H1 (cell line): ENCODE results near the gene IGFBP1. TPM values are rescaled to one million over a fixed set of nuclear protein-coding genes. Genes with fewer than 3 reads are reported as not detected.
"Not testable (repeated sequence)": the region's sequence is repeated elsewhere in the genome, so short reads cannot be mapped to it uniquely, and the experiment has no call there.

Experiments
- CTCF ChIA-PET: fragments of 300-600 bp; sonication (Branson Sonifier 250); formaldehyde crosslinking; loops from one replicate; lab custom pipeline; 2021; ENCODE audit not compliant: partially characterized antibody; lab: Charles Lee
- POLR2A ChIA-PET: fragments of 300-600 bp; sonication (Branson Sonifier 250); formaldehyde crosslinking; loops from one replicate; lab custom pipeline; 2021; ENCODE audit warnings: inconsistent platforms; ENCODE audit not compliant: partially characterized antibody; lab: Charles Lee
- DNase-seq, 2 experiments: peaks; one replicate each; pipeline versions ENCODE4 v3.0.0 to v3.0.0-alpha.2; 2010 to 2022; ENCODE audit warnings: low spot score in 2 of 2, low read depth in 1 of 2, mixed read lengths in 1 of 2
- FAIRE-seq: peaks from 2 replicates; lab custom pipeline; 2011; peaks lifted over from hg19 to GRCh38; lab: Jason Lieb, UNC
- H2AFZ ChIP-seq: 2 replicates; pipeline ENCODE4 v1.8.1; 2012; ENCODE audit warnings: low read length, inconsistent platforms
- H2AK5ac ChIP-seq: 2 replicates; pipeline ENCODE4 v1.6.1; 2013; ENCODE audit warnings: low read depth, low read length
- H2BK120ac ChIP-seq: replicated peaks from 2 replicates; pipeline ENCODE3; 2013; ENCODE audit warnings: low read depth, low read length, inconsistent platforms
- H2BK12ac ChIP-seq: 2 replicates; pipeline ENCODE4 v1.6.1; 2013; ENCODE audit warnings: low read depth, low read length
- H2BK15ac ChIP-seq: 2 replicates; pipeline ENCODE4 v1.6.1; 2013; ENCODE audit warnings: low read length
- H2BK20ac ChIP-seq: 2 replicates; pipeline ENCODE4 v1.6.1; 2013; ENCODE audit warnings: low read length
- H2BK5ac ChIP-seq: 2 replicates; pipeline ENCODE4 v1.6.1; 2013; ENCODE audit warnings: low read depth, low read length
- H3K14ac ChIP-seq: 2 replicates; pipeline ENCODE4 v1.6.1; 2013; ENCODE audit warnings: inconsistent platforms; ENCODE audit not compliant: insufficient read length
- H3K18ac ChIP-seq: 2 replicates; pipeline ENCODE4 v1.6.1; 2013; ENCODE audit warnings: low read length; ENCODE audit errors: extremely low read depth
- H3K23ac ChIP-seq: 2 replicates; pipeline ENCODE4 v1.6.1; 2013; ENCODE audit warnings: inconsistent platforms; ENCODE audit not compliant: insufficient read length
- H3K23me2 ChIP-seq: 2 replicates; pipeline ENCODE4 v1.6.1; 2013; ENCODE audit warnings: low read depth, low read length
- H3K27ac ChIP-seq: 2 replicates; pipeline ENCODE4 v1.6.1; 2011; ENCODE audit warnings: low read depth, low read length, inconsistent platforms
- H3K27me3 ChIP-seq, 4 experiments: replicated peaks in 1 of 4; 1 replicate in 1 of 4; 2 replicates in 3 of 4; pipeline versions ENCODE4 v1.6.1 to v1.8.1; 2011 to 2013; ENCODE audit warnings: low read length in 3 of 4, mild to moderate bottlenecking in 3 of 4, inconsistent platforms in 2 of 4, mixed read lengths in 2 of 4, moderate library complexity in 1 of 4; ENCODE audit not compliant: control insufficient read depth in 3 of 4, insufficient read depth in 3 of 4; ENCODE audit errors: extremely low read depth in 1 of 4
- H3K36me3 ChIP-seq, 4 experiments: 2 replicates each; pipeline versions ENCODE4 v1.6.1 to v1.8.1; 2011 to 2013; ENCODE audit warnings: mild to moderate bottlenecking in 4 of 4, low read length in 3 of 4, moderate library complexity in 2 of 4, control low read depth in 1 of 4, inconsistent platforms in 1 of 4; ENCODE audit not compliant: insufficient read depth in 4 of 4, control insufficient read depth in 2 of 4
- H3K4ac ChIP-seq: replicated peaks from 2 replicates; pipeline ENCODE3; 2013; ENCODE audit warnings: low read length, low read depth, mixed read lengths, inconsistent platforms; ENCODE audit not compliant: insufficient read length
- H3K4me1 ChIP-seq, 4 experiments: replicated peaks in 1 of 4; 1 replicate in 1 of 4; 2 replicates in 3 of 4; pipeline versions ENCODE4 v1.6.1 to v1.8.1; 2011 to 2013; ENCODE audit warnings: low read length in 3 of 4, inconsistent platforms in 2 of 4, mixed read lengths in 1 of 4; ENCODE audit not compliant: insufficient read depth in 4 of 4, control insufficient read depth in 3 of 4
- H3K4me2 ChIP-seq, 2 experiments: 2 replicates each; pipeline versions ENCODE4 v1.6.1 to v1.8.1; 2011 to 2013; ENCODE audit warnings: low read depth in 2 of 2, low read length in 2 of 2, control low read depth in 1 of 2, inconsistent platforms in 1 of 2, mild to moderate bottlenecking in 1 of 2; ENCODE audit not compliant: insufficient read depth in 1 of 2
- H3K4me3 ChIP-seq, 4 experiments: fragments of 200-600, 300-600 bp in 1 of 4; sonication (generic), shearing (Covaris generic), sonication (Bioruptor Twin) in 1 of 4; 2 replicates each; pipeline versions ENCODE4 v1.5.1 to v1.8.1; 2011 to 2016; ENCODE audit warnings: low read length in 4 of 4, low read depth in 3 of 4, control low read depth in 2 of 4, inconsistent platforms in 2 of 4, mild to moderate bottlenecking in 2 of 4, mixed read lengths in 1 of 4, moderate library complexity in 1 of 4; ENCODE audit not compliant: insufficient read depth in 2 of 4; ENCODE audit errors: extremely low read depth in 1 of 4
- H3K56ac ChIP-seq: replicated peaks from 2 replicates; pipeline ENCODE3; 2013; ENCODE audit warnings: low read depth, mild to moderate bottlenecking, mixed read lengths, low read length, inconsistent platforms; ENCODE audit not compliant: insufficient read length
- H3K79me1 ChIP-seq: 2 replicates; pipeline ENCODE4 v1.6.1; 2013; ENCODE audit warnings: low read depth, low read length, control low read depth
- H3K79me2 ChIP-seq, 2 experiments: 2 replicates each; pipeline versions ENCODE4 v1.6.1 to v1.8.1; 2012 to 2013; ENCODE audit warnings: low read length in 2 of 2, mild to moderate bottlenecking in 2 of 2, inconsistent platforms in 1 of 2; ENCODE audit not compliant: insufficient read depth in 2 of 2, control insufficient read depth in 1 of 2
- H3K9ac ChIP-seq, 4 experiments: replicated peaks in 1 of 4; 1 replicate in 1 of 4; 2 replicates in 3 of 4; pipeline versions ENCODE4 v1.6.1 to v1.8.1; 2011 to 2013; ENCODE audit warnings: low read depth in 3 of 4, low read length in 3 of 4, control low read depth in 2 of 4, mild to moderate bottlenecking in 2 of 4, moderate library complexity in 2 of 4, inconsistent platforms in 1 of 4; ENCODE audit errors: extremely low read depth in 1 of 4
- H3K9me3 ChIP-seq, 2 experiments: 2 replicates each; pipeline versions ENCODE4 v1.6.1 to v1.8.1; 2012 to 2013; ENCODE audit warnings: mild to moderate bottlenecking in 2 of 2, moderate library complexity in 2 of 2, control low read depth in 1 of 2, inconsistent platforms in 1 of 2, low read depth in 1 of 2, low read length in 1 of 2, mixed read lengths in 1 of 2; ENCODE audit not compliant: insufficient read depth in 2 of 2
- H4K20me1 ChIP-seq, 2 experiments: replicated peaks in 1 of 2; 2 replicates each; pipeline versions ENCODE3 to v1.8.1; 2011 to 2013; ENCODE audit warnings: inconsistent platforms in 2 of 2, low read length in 2 of 2, mild to moderate bottlenecking in 1 of 2; ENCODE audit not compliant: insufficient read depth in 2 of 2, control insufficient read depth in 1 of 2
- H4K5ac ChIP-seq: 2 replicates; pipeline ENCODE4 v1.6.1; 2013; ENCODE audit warnings: low read length, low read depth, mixed read lengths, inconsistent platforms; ENCODE audit not compliant: insufficient read length
- H4K8ac ChIP-seq: 2 replicates; pipeline ENCODE4 v1.8.0; 2013; ENCODE audit warnings: mild to moderate bottlenecking, moderate library complexity, low read length, inconsistent platforms; ENCODE audit not compliant: insufficient read depth; ENCODE audit errors: extremely low read depth
- H4K91ac ChIP-seq: replicated peaks from 2 replicates; pipeline ENCODE3; 2013; ENCODE audit warnings: low read length, mixed read lengths, inconsistent platforms; ENCODE audit not compliant: insufficient read length
- WGBS, 2 experiments: shearing (Covaris generic) in 1 of 2; methylation state at CpG; one replicate each; pipeline versions ENCODE4 v1.1.6 to v1.1.7; 2013 to 2015; ENCODE audit warnings: low lambda C conversion rate in 2 of 2, mixed read lengths in 2 of 2, inconsistent platforms in 1 of 2, low coverage in 1 of 2, missing lambda C conversion rate in 1 of 2; ENCODE audit not compliant: insufficient replicate concordance in 2 of 2, insufficient coverage in 1 of 2, insufficient read length in 1 of 2; ENCODE audit errors: extremely low coverage in 1 of 2, missing lambda C conversion rate in 1 of 2; 5-methylcytosine and 5-hydroxymethylcytosine counted together
- polyA plus RNA-seq, 7 experiments: library from polyadenylated mRNA; depleted of rRNA in 3 of 7; stranded (reverse) in 5 of 7; unstranded in 2 of 7; fragments of >200 nt in 5 of 7; fragments of 200-250 nt in 2 of 7; gene quantifications; 1 replicate in 5 of 7; 2 replicates in 1 of 7; 4 replicates in 1 of 7; pipeline versions ENCODE4 v1.2.1 to v1.2.3, GENCODE V29; 2011 to 2013; ENCODE audit warnings: missing spikeins in 2 of 7, mixed read lengths in 2 of 7
- total RNA-seq: library from RNA; stranded (reverse); fragmentation: NEBNext Ultra II Directional; extraction: Animal tissue kit (Norgen Biotek cat#: 25700); gene quantifications from 2 replicates; pipeline ENCODE4 v1.2.1, GENCODE V29; 2021

Gene IGFBP1
- total and polyA plus RNA-seq, 2 of the 8 experiments (the other 6 are each of a cell fraction or from before 2014, with no cell fraction given), result not detected

GRCh38 chr7:45856888-45857287, 31.4 kb upstream of the IGFBP1 start:
- H3K4me2 ChIP-seq, CTCF ChIA-PET, H3K9me3 ChIP-seq: not testable (repeated sequence)

More at GRCh38 chr7:45856888-45857287, 31.4 kb upstream of the IGFBP1 start:
- H4K20me1 ChIP-seq, H2AFZ ChIP-seq, H3K23me2 ChIP-seq, H3K79me2 ChIP-seq, POLR2A ChIA-PET, H3K79me1 ChIP-seq, H3K4ac ChIP-seq, H3K18ac ChIP-seq, H3K9ac ChIP-seq, H2BK20ac ChIP-seq, H3K27me3 ChIP-seq, H3K4me3 ChIP-seq, H2BK12ac ChIP-seq, H3K36me3 ChIP-seq, H3K27ac ChIP-seq, H3K56ac ChIP-seq, H2BK120ac ChIP-seq, H4K5ac ChIP-seq, H2AK5ac ChIP-seq, H2BK5ac ChIP-seq, H3K4me1 ChIP-seq, H3K23ac ChIP-seq, DNase-seq, FAIRE-seq, H4K91ac ChIP-seq, H4K8ac ChIP-seq, H3K14ac ChIP-seq, H2BK15ac ChIP-seq: not testable (repeated sequence)
- 86% methylated on average over 4 of the region's 4 CpGs; no CpG with 5 or more reads in 1 of the 2 experiments for WGBS, 2 experiments
